ENCODE measurements around the gene DHX32.
"Not testable (repeated sequence)": the region's sequence is repeated elsewhere in the genome, so short reads cannot be mapped to it uniquely, and the experiment has no call there.

DHX32 gene, protein sequence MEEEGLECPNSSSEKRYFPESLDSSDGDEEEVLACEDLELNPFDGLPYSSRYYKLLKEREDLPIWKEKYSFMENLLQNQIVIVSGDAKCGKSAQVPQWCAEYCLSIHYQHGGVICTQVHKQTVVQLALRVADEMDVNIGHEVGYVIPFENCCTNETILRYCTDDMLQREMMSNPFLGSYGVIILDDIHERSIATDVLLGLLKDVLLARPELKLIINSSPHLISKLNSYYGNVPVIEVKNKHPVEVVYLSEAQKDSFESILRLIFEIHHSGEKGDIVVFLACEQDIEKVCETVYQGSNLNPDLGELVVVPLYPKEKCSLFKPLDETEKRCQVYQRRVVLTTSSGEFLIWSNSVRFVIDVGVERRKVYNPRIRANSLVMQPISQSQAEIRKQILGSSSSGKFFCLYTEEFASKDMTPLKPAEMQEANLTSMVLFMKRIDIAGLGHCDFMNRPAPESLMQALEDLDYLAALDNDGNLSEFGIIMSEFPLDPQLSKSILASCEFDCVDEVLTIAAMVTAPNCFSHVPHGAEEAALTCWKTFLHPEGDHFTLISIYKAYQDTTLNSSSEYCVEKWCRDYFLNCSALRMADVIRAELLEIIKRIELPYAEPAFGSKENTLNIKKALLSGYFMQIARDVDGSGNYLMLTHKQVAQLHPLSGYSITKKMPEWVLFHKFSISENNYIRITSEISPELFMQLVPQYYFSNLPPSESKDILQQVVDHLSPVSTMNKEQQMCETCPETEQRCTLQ

DNA sequence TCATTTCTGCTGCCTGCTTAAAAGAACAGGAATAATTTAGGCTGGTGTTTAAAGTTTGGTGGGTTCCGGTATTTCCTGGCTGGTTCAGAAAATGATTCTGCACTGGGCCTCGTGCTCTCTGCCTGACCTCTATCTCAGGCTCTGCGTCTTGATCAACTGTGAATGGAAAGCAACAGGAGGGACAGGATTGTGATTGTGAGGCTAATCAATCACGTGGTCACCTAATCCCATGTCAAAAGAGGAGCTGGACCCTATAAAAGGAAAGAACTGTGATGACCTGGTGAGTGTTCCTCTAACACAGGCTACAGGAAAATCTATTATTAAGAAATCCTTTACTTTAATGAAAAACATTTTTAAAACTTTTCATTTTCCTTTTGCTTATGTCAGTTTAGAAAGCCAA lies at the start of gene DHX32:
Gene DHX32, minus strand, starts transcription at position 101 of the 400 bp plus-strand sequence. CDS start 468 bp downstream, outside the sequence.
- no peak for DNase-seq (ENCODE audit: low read depth in 3 of 3)

DNA sequence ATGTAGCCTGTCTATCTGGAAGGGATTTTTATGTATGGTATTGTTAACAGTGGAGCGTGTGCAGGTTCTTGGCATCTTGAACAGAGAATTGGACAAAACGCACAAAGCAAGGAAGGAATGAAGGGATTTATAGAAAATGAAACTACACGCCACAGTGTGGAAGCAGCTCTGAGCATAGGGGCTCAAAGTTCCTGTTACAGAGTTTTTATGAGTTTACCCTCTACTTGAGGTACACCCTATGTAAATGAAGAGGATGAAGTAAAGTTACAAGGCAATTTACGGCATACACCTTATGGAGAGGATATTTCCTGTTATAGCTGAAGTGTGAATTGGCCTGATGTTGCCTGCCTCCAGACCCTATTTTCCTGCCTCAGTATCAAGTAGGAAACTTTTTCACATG lies 48.5 kb upstream of the DHX32 start:
- DNase-seq (ENCODE audit: low read depth in 3 of 3), result no peak

DNA sequence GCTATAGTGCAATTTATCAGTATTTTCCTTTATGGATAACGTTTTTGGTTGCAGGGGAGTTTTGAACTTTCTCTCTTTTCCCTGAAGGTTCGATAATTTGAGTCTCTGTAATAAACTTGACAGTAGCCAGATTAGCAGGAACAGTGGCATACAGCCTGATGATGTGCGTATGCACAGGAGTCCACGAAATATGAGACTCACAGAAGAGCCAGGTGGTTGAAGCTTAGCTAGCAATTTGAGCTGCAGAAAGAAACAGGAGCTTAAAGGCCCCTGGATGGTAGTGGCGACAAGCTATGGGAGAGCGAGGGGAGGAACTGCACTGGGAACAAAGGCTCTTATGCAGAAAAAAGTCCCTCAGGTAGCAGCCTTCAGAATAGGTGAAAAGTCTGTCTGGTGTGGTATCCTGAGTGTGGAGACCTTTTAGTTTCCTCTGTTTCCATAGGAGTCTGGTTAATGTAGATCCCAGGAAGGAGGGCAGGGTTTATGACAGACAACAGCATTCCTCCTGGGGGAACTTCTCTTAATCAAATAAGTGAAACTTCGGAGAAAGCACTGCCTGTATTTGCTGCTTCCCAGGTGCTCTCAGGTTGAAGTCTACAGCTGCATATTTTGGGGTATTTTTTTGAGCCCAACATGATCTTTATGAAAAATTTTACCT lies 48.0 kb upstream of the DHX32 start:
- no peak for DNase-seq (ENCODE audit: low read depth in 3 of 3)

DNA sequence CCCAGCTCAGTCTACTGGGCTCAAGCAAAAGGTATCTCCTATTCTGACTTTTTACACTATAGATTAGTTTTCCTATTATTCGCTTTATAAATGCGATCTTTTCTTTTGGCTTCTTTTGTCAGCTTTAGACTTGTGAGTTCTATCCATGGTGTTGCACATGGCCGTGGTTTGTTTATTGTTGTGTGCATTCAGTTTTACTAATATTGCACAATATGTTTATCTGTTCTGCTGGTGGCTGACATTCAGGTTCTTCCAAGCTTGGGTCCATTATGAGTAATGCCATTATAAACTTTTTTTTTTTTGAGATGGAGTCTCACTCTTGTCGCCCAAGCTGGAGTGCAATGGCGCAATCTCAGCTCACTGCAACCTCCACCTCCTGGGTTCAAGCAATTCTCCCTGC lies 46.2 kb upstream of the DHX32 start:
- DNase-seq (ENCODE audit: low read depth in 3 of 3), result not testable (repeated sequence)

DNA sequence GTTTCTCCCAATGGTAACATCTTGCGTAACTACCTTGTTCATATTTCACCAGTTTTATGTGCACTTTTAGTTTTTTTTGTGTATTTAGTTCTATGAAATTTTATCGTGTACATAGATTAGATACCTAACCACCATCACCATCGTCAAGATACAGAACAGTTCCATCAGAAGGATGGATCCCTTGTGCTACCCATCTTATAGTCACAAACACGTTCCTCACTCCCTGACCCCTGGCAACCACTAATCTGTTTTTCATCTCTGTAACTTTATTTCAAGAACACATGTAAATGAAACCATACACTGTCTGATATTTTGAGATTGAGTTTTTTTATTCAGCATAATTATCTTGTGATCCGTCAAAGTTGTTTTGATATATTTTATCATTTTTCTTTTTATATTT lies 45.2 kb upstream of the DHX32 start:
- DNase-seq (ENCODE audit: low read depth in 3 of 3), result no peak

DNA sequence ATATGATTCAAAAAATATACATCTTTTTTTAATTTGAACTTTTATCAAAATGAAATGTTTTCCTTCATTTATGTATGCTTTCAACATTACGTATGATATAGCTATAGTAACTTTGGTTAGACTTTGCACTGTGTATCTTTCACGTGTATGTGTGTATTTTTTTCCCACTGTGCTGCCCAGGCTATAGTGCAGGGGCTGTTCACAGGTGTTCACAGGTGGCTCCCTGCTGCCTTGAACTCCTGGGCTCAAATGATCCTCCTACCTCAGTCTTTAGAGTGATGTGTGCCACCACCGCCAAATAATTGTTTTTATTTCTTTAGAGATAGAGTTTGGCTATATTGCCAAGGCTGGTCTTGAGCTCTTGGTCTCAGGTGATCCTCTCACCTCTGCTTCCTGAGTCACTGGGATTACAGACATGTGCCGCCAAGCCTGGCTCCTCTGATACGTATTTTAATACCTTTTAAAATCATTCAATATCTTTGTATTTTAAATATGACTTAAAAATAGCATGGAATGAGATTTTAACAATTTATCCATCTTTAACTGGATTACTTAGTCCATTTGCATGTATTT lies 44.3 kb upstream of the DHX32 start:
- no peak for DNase-seq (ENCODE audit: low read depth in 3 of 3)

DNA sequence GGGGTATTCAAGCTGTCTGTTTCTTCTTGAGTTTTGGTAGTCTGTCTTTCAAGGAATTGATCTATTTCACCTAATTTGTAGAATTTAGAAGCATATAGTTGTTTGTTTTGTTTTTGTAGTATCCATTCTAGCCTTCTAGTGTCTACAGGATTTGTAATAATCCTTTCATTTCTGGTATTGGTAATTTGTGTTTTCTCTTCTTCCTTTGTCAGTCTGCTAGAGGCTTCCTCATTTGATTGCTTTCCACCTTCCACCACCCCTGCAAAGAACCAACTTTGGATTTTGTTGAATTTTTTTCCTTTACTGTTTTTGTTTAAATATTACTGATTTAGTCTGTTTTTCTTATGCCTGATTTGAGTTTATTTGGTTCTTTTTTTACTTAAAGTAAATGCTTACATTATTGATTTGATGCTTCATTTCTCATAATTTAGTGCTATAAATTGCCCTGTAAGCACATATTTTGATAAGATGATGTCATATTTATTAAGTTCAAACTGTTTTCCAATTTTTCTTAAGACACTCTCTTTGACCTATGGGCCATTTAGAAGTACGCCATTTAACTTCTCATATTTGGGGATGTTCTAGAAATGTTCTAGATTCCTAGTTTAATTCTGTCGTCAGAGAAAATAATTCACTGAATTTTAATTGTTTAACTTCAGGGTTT lies 40.7 kb upstream of the DHX32 start:
- DNase-seq (ENCODE audit: low read depth in 3 of 3), result not testable (repeated sequence)

DNA sequence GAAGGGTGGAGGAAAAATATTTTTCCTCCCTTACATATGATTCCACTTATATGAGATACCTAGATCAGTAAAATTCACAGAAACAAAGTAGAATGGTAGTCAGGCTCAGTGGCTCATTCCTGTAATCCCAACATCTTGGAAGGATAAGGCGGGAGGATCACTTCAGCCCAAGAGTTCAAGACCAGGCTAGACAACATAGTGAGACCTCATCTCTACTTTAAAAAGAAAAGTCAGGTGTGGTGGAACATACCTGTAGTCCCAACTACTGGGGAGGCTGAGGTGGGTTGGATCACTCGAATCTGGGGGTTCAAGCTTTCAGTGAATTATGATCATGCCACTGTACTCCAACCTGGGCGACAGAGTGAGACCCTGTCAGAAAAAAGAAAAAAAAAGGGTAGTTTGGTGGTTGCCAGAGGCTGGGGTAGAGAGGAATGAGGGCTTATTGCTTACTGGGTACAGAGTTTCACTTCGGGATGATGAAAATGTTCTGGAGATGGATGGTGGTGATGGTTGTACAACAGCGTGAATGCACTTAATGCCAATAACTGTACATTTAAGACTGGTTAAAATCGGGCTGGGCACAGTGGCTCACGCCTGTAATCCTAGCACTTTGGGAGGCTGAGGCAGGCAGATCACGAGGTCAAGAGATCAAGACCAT lies 36.7 kb upstream of the DHX32 start:
- DNase-seq (ENCODE audit: low read depth in 3 of 3), result not testable (repeated sequence)

DNA sequence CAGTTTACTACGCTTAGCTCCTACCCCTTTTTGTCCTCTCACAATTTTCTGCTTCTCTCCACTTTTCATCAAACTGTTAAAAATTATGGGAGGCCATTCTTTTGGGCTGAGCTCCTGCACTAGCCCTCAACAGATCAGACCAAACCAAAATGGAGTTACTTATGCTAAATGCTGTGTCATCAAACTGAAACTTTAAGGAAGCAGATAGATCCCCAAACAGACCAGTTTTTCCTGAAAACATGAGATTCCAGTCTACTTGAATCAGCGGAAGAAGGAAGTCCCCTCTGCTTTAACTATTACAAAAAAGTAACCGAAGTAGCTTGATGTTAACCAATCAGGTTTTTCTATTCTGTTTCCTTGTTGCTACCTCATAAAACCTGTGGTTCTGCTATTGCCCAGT lies 35.9 kb upstream of the DHX32 start:
- DNase-seq (ENCODE audit: low read depth in 3 of 3), result no peak

DNA sequence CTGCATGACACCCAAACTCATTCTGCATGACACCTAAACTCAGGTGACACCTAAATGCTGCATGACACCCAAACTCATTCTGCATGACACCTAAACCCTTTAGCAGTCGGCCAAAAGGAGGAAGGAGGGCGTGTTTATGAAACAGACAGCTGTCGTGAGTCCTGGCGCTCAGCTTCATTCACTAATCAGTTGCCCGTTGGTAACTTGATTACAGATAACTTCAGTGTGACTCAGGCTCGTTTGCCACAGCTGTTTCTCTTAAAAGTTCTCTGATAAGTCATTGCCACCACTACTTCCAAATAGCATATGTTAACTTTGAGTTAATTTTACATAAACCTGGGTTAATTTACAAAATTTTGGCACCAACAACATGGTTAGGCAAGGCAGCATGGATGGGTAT lies 32.2 kb upstream of the DHX32 start:
- not testable (repeated sequence) for DNase-seq (ENCODE audit: low read depth in 3 of 3)

DNA sequence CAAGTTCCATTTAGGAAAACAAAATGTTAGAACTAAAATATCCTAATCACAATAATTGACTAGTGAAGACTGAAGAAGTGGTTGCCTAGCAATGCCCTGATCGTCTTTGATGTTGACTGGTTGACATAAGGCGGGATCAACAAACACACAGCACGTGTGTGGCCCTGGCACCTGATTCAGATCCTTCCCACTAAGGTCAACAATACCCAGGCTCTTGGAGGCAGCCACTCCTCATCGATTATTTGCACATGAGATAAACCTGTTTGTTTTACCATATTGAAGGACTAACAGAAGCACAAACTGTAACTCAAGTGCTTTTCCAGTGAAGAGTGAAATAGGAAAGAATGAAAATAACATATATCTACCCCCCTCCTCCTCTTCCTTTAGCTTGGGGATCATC lies 30.9 kb upstream of the DHX32 start:
- DNase-seq (ENCODE audit: low read depth in 3 of 3), result no peak

DNA sequence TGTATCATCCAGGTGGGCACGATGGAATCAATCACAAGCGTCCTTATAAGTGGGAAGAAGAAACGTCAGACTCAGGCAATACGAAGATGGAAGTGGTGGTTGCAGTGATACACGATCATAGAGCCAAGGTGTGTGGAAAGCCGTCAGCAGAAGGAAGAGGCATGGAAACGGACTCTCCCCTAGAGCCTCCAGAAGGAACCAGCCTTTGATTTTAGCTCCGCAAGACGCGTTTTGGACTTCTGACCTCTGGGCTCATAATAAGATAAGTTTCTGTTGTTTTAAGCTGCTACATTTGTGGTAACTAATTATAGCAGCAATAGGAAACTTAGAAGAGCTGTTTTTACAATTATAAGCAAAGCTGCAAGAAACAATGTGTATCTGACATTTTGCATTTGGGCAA lies 30.1 kb upstream of the DHX32 start:
- DNase-seq (ENCODE audit: low read depth in 3 of 3), result no peak

DNA sequence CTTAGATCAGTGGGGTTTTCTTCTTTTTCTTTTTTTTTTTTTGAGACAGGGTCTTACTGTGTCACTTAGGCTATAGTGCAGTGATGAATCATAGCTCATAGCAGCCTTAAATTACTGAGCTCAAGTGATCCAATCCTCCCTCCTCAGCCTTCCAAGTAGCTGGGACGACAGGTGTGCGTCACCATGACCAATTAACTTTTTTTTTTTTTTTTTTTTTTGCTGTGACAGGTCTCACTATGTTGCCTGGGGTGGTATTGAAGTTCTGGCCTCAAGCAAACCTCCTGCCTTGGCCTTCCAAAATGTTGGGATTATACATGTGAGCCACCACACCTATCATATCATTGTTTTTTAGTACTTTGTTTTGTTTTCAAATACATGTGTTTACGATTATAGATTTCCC lies 28.4 kb upstream of the DHX32 start:
- DNase-seq (ENCODE audit: low read depth in 3 of 3), result not testable (repeated sequence)

DNA sequence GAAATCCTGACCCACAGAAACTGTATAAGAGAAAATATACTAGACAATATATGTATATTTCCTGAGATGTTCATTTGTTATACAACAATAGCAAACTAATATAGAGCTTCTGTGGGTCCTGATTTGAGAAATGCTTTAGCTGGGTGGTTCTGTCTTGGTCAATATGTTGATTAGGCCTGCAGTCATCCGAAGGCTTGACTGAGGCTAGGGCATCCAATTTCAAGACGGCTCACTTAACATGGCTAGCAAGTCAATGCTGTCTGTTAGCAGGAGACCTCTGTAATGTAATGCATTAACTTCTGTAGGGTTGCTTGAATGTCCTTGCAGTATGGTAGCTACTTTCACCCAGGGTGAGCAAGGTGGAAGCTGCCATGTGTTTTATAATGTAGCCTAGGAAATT lies 27.7 kb upstream of the DHX32 start:
- not testable (repeated sequence) for DNase-seq (ENCODE audit: low read depth in 3 of 3)

DNA sequence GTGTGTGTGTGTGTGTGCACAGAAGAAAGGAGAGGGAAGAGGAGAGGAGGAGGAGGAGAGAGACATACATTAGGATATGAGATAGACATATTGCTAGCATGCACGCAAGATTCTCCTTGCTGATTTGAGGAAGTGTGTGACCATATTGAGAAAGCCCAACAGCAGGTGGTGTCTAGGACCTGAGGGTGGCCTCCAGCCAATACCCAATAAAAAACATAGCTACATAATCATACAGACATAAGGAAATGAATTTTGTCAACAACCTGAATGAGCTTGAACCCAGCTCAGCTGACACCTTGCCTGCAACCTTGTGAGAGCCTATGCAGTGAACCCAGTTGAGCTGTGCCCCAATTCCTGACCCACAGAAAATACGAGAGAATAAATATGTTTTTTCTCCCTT lies 26.5 kb upstream of the DHX32 start:
- not testable (repeated sequence) for DNase-seq (ENCODE audit: low read depth in 3 of 3)

DNA sequence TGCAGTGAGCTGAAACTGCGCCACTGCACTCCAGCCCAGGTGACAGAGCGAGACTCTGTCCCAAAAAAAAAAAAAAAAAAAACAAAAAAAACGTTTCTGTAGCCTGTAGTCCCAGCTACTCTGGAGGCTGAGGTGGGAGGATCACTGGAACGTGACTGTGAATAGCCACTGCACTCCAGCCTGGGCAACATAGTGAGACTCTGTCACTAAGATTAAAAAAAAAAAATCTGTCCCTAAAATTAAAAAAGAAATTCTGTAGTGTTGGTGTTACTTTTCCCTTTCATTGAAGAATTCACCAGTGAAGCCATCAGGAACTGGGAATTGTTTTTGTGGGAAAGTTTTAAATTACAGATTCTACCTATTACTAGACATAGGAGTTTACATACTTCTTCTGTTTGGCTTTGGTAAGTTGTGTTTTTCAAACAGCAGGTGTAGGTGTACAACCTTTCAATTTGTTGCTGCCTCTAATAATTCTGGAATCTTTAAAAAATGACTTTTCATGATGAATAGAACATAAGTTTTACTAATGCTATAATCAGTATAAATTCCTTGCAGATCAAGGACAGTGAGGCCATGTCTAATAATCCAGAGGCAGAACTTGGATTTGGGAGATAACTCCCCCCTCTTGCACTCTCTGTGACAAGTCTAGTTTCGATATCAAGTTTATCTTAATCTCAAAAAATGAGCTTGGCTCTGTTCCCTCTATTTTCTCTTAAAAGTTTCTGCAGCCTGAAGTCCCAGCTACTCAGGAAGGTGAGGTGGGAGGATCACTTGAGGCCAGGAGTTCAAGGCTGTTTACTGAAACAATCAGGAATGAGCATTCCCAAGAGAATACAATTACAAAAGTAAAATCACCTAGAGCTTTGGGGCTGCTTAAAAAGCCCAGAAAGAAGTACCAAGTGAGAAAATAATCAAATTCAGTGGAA lies 24.2 kb upstream of the DHX32 start:
- DNase-seq (ENCODE audit: low read depth in 3 of 3), result not testable (repeated sequence)

DNA sequence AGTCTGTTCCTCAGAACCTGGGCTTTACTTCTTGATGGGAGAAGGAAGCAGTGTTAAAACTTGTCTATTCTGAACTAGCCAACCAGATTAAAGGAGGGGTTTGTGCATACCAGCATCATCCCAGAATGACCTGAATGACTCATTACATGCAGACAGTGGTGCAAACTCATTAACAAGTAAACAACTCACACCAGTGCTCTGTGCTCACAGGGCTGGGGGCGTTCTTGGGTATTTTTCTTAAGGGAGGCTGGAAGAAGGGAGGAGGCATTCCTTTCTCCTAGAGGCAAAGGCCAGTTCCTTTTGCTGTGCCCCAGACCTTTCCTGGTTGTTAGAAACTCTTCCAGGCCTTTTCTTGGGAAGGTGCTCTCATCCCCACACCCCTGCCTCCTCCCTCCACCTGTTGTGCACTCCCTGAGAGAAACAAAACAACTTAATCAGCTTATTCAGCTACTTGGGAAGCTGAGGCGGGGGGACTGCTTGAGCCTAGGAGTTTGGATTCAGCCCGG lies 22.1 kb upstream of the DHX32 start:
- DNase-seq (ENCODE audit: low read depth in 3 of 3), result not testable (repeated sequence)

DNA sequence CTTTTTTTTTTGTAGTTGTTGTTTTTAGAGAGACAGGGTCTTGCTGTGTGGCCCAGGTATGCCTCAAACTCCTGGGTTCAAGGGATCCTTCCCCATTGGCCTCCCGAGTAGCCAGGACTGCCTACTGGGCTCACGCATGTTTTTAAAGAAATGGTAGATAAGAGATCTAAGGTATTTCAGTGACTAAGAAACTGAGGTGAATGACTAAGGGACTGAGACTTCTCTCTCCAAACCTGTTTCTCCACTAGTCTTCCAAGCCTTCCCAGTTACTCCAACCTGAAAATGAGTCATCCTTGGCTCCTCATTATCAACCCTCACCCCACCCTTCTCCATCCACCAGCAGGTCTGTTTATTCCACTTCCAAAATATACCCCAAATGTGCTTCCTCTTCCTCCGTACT lies 19.9 kb upstream of the DHX32 start:
- DNase-seq (ENCODE audit: low read depth in 3 of 3), result not testable (repeated sequence)

DNA sequence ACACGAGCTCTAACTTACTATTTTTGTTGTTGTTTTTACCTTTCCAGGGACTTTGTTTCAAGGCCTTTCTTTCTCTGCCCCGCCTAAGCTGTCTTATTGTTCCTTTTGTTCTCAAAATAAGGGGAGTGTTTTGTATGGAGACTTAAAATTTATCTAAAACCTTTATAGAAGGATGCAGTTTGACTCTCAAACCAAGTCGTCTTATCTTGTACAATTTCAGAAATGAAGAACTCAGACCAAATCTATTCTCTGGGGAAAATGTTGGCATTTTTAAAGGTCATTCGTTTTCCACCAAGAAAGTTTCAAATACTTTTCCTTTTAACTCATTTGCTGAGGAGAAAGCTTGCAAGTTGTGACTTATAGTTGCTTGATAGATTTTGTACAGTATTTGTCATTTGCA lies 16.2 kb upstream of the DHX32 start:
- DNase-seq (ENCODE audit: low read depth in 3 of 3), result not testable (repeated sequence)

Data from stimulated activated CD4-positive, alpha-beta T cell treated with anti-CD3 and anti-CD28 coated beads, TNF-alpha, amount 100 ng/mL, for 48 hours (primary cell).